ENCODE measurements around the gene MTCL1. TPM values are rescaled to one million over a fixed set of nuclear protein-coding genes. Genes with fewer than 3 reads are reported as not detected.

Gene MTCL1
- total RNA-seq, 1 experiment from 2014 or later: 28.3 TPM

DNA sequence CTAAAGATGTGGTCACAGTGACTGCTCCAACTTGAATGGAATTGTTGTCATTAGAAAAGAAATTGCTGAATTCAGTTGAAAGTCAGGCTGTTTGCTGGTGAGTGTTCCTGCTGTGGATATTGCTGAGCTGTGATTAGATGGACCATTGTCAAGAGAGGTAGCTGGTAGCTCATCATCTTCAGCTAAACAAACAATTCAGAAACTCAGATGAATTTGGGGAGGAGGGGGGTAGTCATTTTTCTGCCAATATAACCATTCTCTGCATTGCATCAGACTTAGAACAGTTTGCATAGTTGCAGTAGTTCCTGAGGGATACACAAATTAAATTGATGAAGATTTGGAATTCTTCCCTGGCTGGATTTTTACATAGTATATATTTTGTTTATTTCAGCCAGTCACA, 108.3 kb downstream of the MTCL1 start:
- no peaks in the 10 kb centered on the region for H3K9me3 ChIP-seq
- Mint-ChIP-seq H3K27me3 (ENCODE audit: insufficient read depth, unreplicated experiment) (no peaks in the 10 kb centered on the region), H3K4me1 (ENCODE audit: low read depth, unreplicated experiment) (peaks cover 6% of the 10 kb centered on the region), H3K4me3 (ENCODE audit: unreplicated experiment) (no peak overlapping the region), H3K27ac (ENCODE audit: unreplicated experiment) (no peak overlapping the region), H3K36me3 (ENCODE audit: insufficient read depth, unreplicated experiment) (peaks cover 16% of the 10 kb centered on the region), H3K9me3 (ENCODE audit: unreplicated experiment) (no peaks in the 10 kb centered on the region)
- TF ChIP-seq, protein P1, sequence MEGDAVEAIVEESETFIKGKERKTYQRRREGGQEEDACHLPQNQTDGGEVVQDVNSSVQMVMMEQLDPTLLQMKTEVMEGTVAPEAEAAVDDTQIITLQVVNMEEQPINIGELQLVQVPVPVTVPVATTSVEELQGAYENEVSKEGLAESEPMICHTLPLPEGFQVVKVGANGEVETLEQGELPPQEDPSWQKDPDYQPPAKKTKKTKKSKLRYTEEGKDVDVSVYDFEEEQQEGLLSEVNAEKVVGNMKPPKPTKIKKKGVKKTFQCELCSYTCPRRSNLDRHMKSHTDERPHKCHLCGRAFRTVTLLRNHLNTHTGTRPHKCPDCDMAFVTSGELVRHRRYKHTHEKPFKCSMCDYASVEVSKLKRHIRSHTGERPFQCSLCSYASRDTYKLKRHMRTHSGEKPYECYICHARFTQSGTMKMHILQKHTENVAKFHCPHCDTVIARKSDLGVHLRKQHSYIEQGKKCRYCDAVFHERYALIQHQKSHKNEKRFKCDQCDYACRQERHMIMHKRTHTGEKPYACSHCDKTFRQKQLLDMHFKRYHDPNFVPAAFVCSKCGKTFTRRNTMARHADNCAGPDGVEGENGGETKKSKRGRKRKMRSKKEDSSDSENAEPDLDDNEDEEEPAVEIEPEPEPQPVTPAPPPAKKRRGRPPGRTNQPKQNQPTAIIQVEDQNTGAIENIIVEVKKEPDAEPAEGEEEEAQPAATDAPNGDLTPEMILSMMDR (IDR thresholded peaks at IDR 0.05; ENCODE audit: insufficient read depth in 1 of 2, low read depth in 1 of 2, low read length in 1 of 2, severe bottlenecking in 1 of 2, unreplicated experiment in 1 of 2): no peak
- BruUV-seq (replicated peaks): no TSS peak
- no peaks in the 10 kb centered on the region for H3K36me3 ChIP-seq (ENCODE audit: control insufficient read depth, insufficient read depth, low read length)
- POLR2A ChIA-PET: no interaction called here
- DNase-seq: no peak
- H3K4me1 ChIP-seq: peaks cover 6% of the 10 kb centered on the region; the same call in 1 of the 2 replicates
- no peak overlapping the region for H3K4me3 ChIP-seq (ENCODE audit: low read depth, low read length)
- H3K27me3 ChIP-seq (replicated peaks; ENCODE audit: control insufficient read depth, insufficient read depth, low read length): no peaks in the 10 kb centered on the region
- intact Hi-C loops (cut with micrococcal nuclease; ENCODE audit: unreplicated experiment): no loop called here
- CTCF ChIA-PET: no interaction called here

DNA sequence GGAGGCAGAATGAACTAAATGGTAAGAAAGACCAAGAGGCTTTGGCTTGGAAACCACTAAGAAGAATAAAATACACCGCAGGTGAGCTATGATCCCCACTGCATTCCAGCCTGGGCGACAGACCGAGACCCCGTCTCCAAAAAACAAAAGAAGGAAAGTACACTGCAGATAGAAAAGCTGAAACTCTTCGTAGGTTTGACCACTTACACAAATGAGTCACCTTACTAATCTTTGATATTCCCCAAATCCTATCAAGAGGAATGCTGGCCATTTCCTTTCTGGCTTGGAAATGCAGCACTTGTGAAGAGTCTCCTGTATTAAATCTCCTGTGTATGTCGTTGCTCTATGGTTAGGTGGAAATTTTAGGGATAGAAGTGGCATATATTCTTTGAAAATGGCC, 108.8 kb downstream of the MTCL1 start:
- H3K27me3 Mint-ChIP-seq (ENCODE audit: insufficient read depth, unreplicated experiment): no peaks in the 10 kb centered on the region
- peaks cover 6% of the 10 kb centered on the region for H3K4me1 Mint-ChIP-seq (ENCODE audit: low read depth, unreplicated experiment)
- H3K36me3 ChIP-seq (ENCODE audit: control insufficient read depth, insufficient read depth, low read length): no peaks in the 10 kb centered on the region
- intact Hi-C loops (cut with micrococcal nuclease; ENCODE audit: unreplicated experiment): no loop called here
- TF ChIP-seq, protein P1 (IDR thresholded peaks at IDR 0.05; ENCODE audit: insufficient read depth in 1 of 2, low read depth in 1 of 2, low read length in 1 of 2, severe bottlenecking in 1 of 2, unreplicated experiment in 1 of 2): no peak
- no peaks in the 10 kb centered on the region for H3K27me3 ChIP-seq (replicated peaks; ENCODE audit: control insufficient read depth, insufficient read depth, low read length)
- peaks cover 16% of the 10 kb centered on the region for H3K36me3 Mint-ChIP-seq (ENCODE audit: insufficient read depth, unreplicated experiment)
- DNase-seq: no peak
- peaks cover 6% of the 10 kb centered on the region; the same call in 1 of the 2 replicates for H3K4me1 ChIP-seq
- no peak overlapping the region for H3K27ac Mint-ChIP-seq (ENCODE audit: unreplicated experiment)
- ChIA-PET CTCF (no interaction called here), POLR2A (no interaction called here)
- H3K4me3 Mint-ChIP-seq (ENCODE audit: unreplicated experiment): no peak overlapping the region
- H3K9me3 ChIP-seq: no peaks in the 10 kb centered on the region
- BruUV-seq (replicated peaks): no TSS peak
- no peak overlapping the region for H3K4me3 ChIP-seq (ENCODE audit: low read depth, low read length)
- no peaks in the 10 kb centered on the region for H3K9me3 Mint-ChIP-seq (ENCODE audit: unreplicated experiment)

DNA sequence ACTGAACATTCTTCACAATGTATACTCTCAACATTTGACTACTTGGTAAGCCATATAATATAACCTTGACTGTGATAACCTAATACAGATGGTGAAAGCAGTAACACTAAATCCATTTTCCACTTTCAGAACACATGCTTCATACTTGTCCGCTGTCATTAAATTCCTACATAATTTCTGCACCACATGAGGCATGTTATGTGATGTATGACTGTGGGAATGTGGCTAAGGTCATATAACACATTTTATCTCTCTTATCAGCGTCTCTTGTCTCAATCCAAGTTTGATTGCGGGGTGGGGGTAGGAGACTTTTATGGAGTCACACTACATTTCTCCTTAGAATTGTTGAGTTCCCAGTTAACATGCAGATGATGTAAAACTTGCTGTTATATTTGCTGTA, 110.9 kb downstream of the MTCL1 start:
- peaks cover 16% of the 10 kb centered on the region for H3K36me3 Mint-ChIP-seq (ENCODE audit: insufficient read depth, unreplicated experiment)
- CTCF ChIA-PET: no interaction called here
- BruUV-seq (replicated peaks): no TSS peak

More for the DNA sequence above, 110.9 kb downstream of the MTCL1 start:
- no peaks in the 10 kb centered on the region for H3K9me3 Mint-ChIP-seq (ENCODE audit: unreplicated experiment)
- intact Hi-C loops (cut with micrococcal nuclease; ENCODE audit: unreplicated experiment): no loop called here
- POLR2A ChIA-PET: no interaction called here
- Histone ChIP-seq H3K4me1 (peaks cover 6% of the 10 kb centered on the region; the same call in 1 of the 2 replicates), H3K27me3 (replicated peaks; ENCODE audit: control insufficient read depth, insufficient read depth, low read length) (no peaks in the 10 kb centered on the region), H3K9me3 (no peaks in the 10 kb centered on the region), H3K36me3 (ENCODE audit: control insufficient read depth, insufficient read depth, low read length) (no peaks in the 10 kb centered on the region; the same call in 1 of the 2 replicates), H3K4me3 (ENCODE audit: low read depth, low read length) (no peak overlapping the region)
- H3K4me3 Mint-ChIP-seq (ENCODE audit: unreplicated experiment): no peak overlapping the region
- no peak overlapping the region for H3K27ac Mint-ChIP-seq (ENCODE audit: unreplicated experiment)
- H3K4me1 Mint-ChIP-seq (ENCODE audit: low read depth, unreplicated experiment): peaks cover 6% of the 10 kb centered on the region
- TF ChIP-seq, protein P1 (IDR thresholded peaks at IDR 0.05; ENCODE audit: insufficient read depth in 1 of 2, low read depth in 1 of 2, low read length in 1 of 2, severe bottlenecking in 1 of 2, unreplicated experiment in 1 of 2): no peak
- H3K27me3 Mint-ChIP-seq (ENCODE audit: insufficient read depth, unreplicated experiment): no peaks in the 10 kb centered on the region
- no peak for DNase-seq
